Hepatocyte (in vitro differentiated cells): ENCODE results near the gene NKAIN2.

Experiments used
- CTCF ChIP-seq: fragments of 200-600 bp; sonication (generic); IDR thresholded peaks from 2 replicates; pipeline ENCODE4 v1.5.1; 2016; ENCODE audit warnings: antibody characterized with exemption, mild to moderate bottlenecking; ENCODE audit not compliant: poor library complexity
- EZH2 ChIP-seq: fragments of 200-600 bp; sonication (generic); IDR thresholded peaks from 2 replicates; pipeline ENCODE4 v1.6.1; 2016; ENCODE audit warnings: antibody characterized with exemption, mild to moderate bottlenecking, borderline replicate concordance
- EZH2phosphoT487 ChIP-seq: fragments of 200-600 bp; sonication (generic); IDR thresholded peaks from one replicate; pipeline ENCODE4 v1.6.1; 2018; ENCODE audit warnings: antibody characterized with exemption, mild to moderate bottlenecking, low read depth, moderate library complexity; ENCODE audit not compliant: unreplicated experiment, severe bottlenecking

GRCh38 chr6:123784330-123784729 is 19.3 kb upstream of the NKAIN2 start:
- TF ChIP-seq CTCF: no peak
- TF ChIP-seq EZH2: no peak
- TF ChIP-seq EZH2phosphoT487: no peak
